GM12878 (cell line): ENCODE results near the gene BCAS3. TPM values are rescaled to one million over a fixed set of nuclear protein-coding genes. Genes with fewer than 3 reads are reported as not detected.

ENCODE experiments used
- ATAC-seq: fragments of 200-7000 bp; cut with Tn5 transposase; 3 replicates; pipeline ENCODE4 v1.9.1; 2020; ENCODE audit warnings: mild to moderate bottlenecking, moderate library complexity
- BruUV-seq: library from RNA; stranded (reverse); fragments of 400-500 nt; replicated peaks from 2 replicates; lab custom pipeline; 2021; lab: Mats Ljungman, UMichigan
- CTCF ChIA-PET: fragments of 300-600 bp; sonication (Branson Sonifier 250); formaldehyde crosslinking; extraction: SDS; loops from one replicate; lab custom pipeline; 2021; ENCODE audit warnings: inconsistent platforms; lab: Yijun Ruan, JAX
- POLR2A ChIA-PET: fragments of 350-600 bp; formaldehyde crosslinking; extraction: SDS; loops from one replicate; lab custom pipeline; 2021; ENCODE audit warnings: inconsistent platforms; lab: Charles Lee
- RAD21 ChIA-PET: fragments of 300-600 bp; sonication (Branson Sonifier 250); formaldehyde crosslinking; loops from one replicate; lab custom pipeline; 2023; ENCODE audit warnings: antibody characterized with exemption; ENCODE audit not compliant: unreplicated experiment; lab: Charles Lee
- SMC1A ChIA-PET: fragments of 300-600 bp; sonication (Branson Sonifier 250); formaldehyde crosslinking; loops from one replicate; lab custom pipeline; 2023; ENCODE audit not compliant: unreplicated experiment, uncharacterized antibody; lab: Charles Lee
- DNase-seq: peaks from one replicate; pipeline ENCODE4 v3.0.0-alpha.2; 2011; ENCODE audit warnings: low read depth, low spot score
- FAIRE-seq: peaks from 3 replicates; lab custom pipeline; 2011; peaks lifted over from hg19 to GRCh38; lab: Jason Lieb, UNC
- H2AFZ ChIP-seq: 2 replicates; pipeline ENCODE4 v1.6.0; 2011; ENCODE audit warnings: low read depth, low read length, control low read depth; ENCODE audit not compliant: control insufficient read depth
- H3K27ac ChIP-seq: 2 replicates; pipeline ENCODE4 v1.5.1; 2011; ENCODE audit warnings: control low read depth; ENCODE audit not compliant: control insufficient read depth, insufficient read depth
- H3K27me3 ChIP-seq, 2 experiments: replicated peaks in 1 of 2; 2 replicates each; pipeline versions ENCODE4 v1.6.0 to v1.6.1; 2011; ENCODE audit warnings: low read length in 1 of 2; ENCODE audit not compliant: control insufficient read depth in 2 of 2, insufficient read depth in 2 of 2
- H3K36me3 ChIP-seq, 2 experiments: 2 replicates each; pipeline ENCODE4 v1.5.1; 2011; ENCODE audit warnings: low read length in 1 of 2; ENCODE audit not compliant: control insufficient read depth in 2 of 2, insufficient read depth in 2 of 2
- H3K4me1 ChIP-seq: 2 replicates; pipeline ENCODE4 v1.6.1; 2011; ENCODE audit warnings: mild to moderate bottlenecking, low read length, moderate library complexity, mixed read lengths; ENCODE audit not compliant: control insufficient read depth, insufficient read depth
- H3K4me2 ChIP-seq: 2 replicates; pipeline ENCODE4 v1.6.0; 2011; ENCODE audit warnings: control low read depth; ENCODE audit not compliant: control insufficient read depth, insufficient read depth
- H3K4me3 ChIP-seq: fragments of 200-600 bp; sonication (generic); 2 replicates; pipeline ENCODE4 v1.5.1; 2016
- H3K79me2 ChIP-seq: 2 replicates; pipeline ENCODE4 v1.6.0; 2011; ENCODE audit warnings: low read length; ENCODE audit not compliant: control insufficient read depth, insufficient read depth
- H3K9ac ChIP-seq: 2 replicates; pipeline ENCODE4 v1.8.0; 2011; ENCODE audit warnings: low read length, control low read depth, mixed read lengths; ENCODE audit not compliant: control insufficient read depth, insufficient read depth
- H3K9me3 ChIP-seq: replicated peaks from 3 replicates; pipeline ENCODE4 v1.5.1; 2011; ENCODE audit warnings: mild to moderate bottlenecking, low read length; ENCODE audit not compliant: control insufficient read depth, insufficient read depth
- H4K20me1 ChIP-seq: 2 replicates; pipeline ENCODE4 v1.6.0; 2011; ENCODE audit not compliant: control insufficient read depth, insufficient read depth
- EZH2 ChIP-seq: IDR thresholded peaks from 2 replicates; pipeline ENCODE4 v1.6.1; 2012; ENCODE audit warnings: low read depth, mild to moderate bottlenecking, control low read depth, inconsistent platforms, low read length, borderline replicate concordance; ENCODE audit not compliant: control insufficient read depth
- FOXM1 ChIP-seq: IDR thresholded peaks from 2 replicates; pipeline ENCODE4 v1.6.1; 2012; ENCODE audit warnings: low read depth, mild to moderate bottlenecking, inconsistent platforms, low read length, moderate library complexity
- HCFC1 ChIP-seq: fragments of 150-350 bp; IDR thresholded peaks from 2 replicates; pipeline ENCODE4 v1.6.1; 2014; ENCODE audit warnings: low read length
- MXI1 ChIP-seq: fragments of 150-350 bp; IDR thresholded peaks from 2 replicates; pipeline ENCODE4 v1.6.1; 2011; ENCODE audit warnings: low read depth, mild to moderate bottlenecking, inconsistent platforms, low read length, improper control_type of control experiment
- NFYB ChIP-seq: IDR thresholded peaks from 2 replicates; pipeline ENCODE4 v1.6.1; 2011; ENCODE audit warnings: low read depth, mild to moderate bottlenecking, low read length, improper control_type of control experiment, moderate library complexity; ENCODE audit not compliant: insufficient read depth
- TCF7 ChIP-seq: IDR thresholded peaks from 2 replicates; pipeline ENCODE4 v1.6.1; 2014; ENCODE audit warnings: antibody characterized with exemption, borderline replicate concordance
- YBX1 ChIP-seq: fragments of 450-650 bp; IDR thresholded peaks from 2 replicates; pipeline ENCODE4 v1.6.1; 2016; ENCODE audit warnings: antibody characterized with exemption
- ZBTB11 ChIP-seq: fragments of 450-650 bp; formaldehyde crosslinking; IDR thresholded peaks from 2 replicates; pipeline ENCODE4 v1.5.0; 2022; ENCODE audit warnings: mild to moderate bottlenecking, missing genetic modification characterization
- ZNF217 ChIP-seq: fragments of 450-650 bp; IDR thresholded peaks from 2 replicates; pipeline ENCODE4 v1.6.1; 2017; ENCODE audit warnings: antibody characterized with exemption, mild to moderate bottlenecking
- ZNF274 ChIP-seq: IDR thresholded peaks from one replicate; pipeline ENCODE4 v1.8.0; 2011; ENCODE audit not compliant: insufficient read length, insufficient read depth
- WGBS: methylation state at CpG from one replicate; pipeline ENCODE4 v1.1.6; 2016; ENCODE audit warnings: low lambda C conversion rate; ENCODE audit not compliant: insufficient replicate concordance, insufficient coverage; ENCODE audit errors: missing lambda C conversion rate; 5-methylcytosine and 5-hydroxymethylcytosine counted together
- in situ Hi-C: fragments of 300-500 bp; cut with MboI; formaldehyde crosslinking; loops from 9 replicates; pipeline ENCODE4 v1.14.3; 2018; ENCODE audit warnings: mixed read lengths
- intact Hi-C: fragments of 100-400 bp; cut with micrococcal nuclease; formaldehyde crosslinking; loops from one replicate; pipeline ENCODE4 v1.14.2; 2022; ENCODE audit not compliant: unreplicated experiment
- polyA plus RNA-seq, 11 experiments: library from polyadenylated mRNA; depleted of rRNA in 4 of 11; unstranded in 6 of 11; stranded (reverse) in 5 of 11; fragments of >200 nt; fragmentation: Nextera tagmentation in 4 of 11; fragmentation: Illumina TruSeq in 1 of 11; extraction: Ambion mirVana in 4 of 11; extraction: Trizol in 1 of 11; gene quantifications; 1 replicate in 1 of 11; 2 replicates in 10 of 11; pipeline versions ENCODE4 v1.2.1 to v1.2.3, GENCODE V29; 2011 to 2016; ENCODE audit warnings: inconsistent platforms in 2 of 11, missing spikeins in 2 of 11, low read depth in 1 of 11
- total RNA-seq, 4 experiments: library from RNA; depleted of rRNA in 3 of 4; stranded (reverse); fragments of >200 nt in 3 of 4; fragmentation: Illumina TruSeq in 1 of 4; extraction: Trizol in 1 of 4; gene quantifications; 2 replicates each; pipeline versions ENCODE4 v1.2.1 to v1.2.3, GENCODE V29; 2013 to 2021

Gene BCAS3
- total and polyA plus RNA-seq, 10 of the 15 experiments (the other 5 are each of a cell fraction or from before 2014, with no cell fraction given), result 2.1 to 11.0 (median 6.6) TPM

GRCh38 chr17:60840456-60840855, 162.8 kb downstream of the BCAS3 start (continued):
- TF ChIP-seq ZBTB11 (CRISPR knock-in tag) (no peak), ZNF217 (no peak)

GRCh38 chr17:60845012-60845411, 167.4 kb downstream of the BCAS3 start:
- DNase-seq (no peak), FAIRE-seq (no peak), ATAC-seq (no peak)
- no peaks in the 10 kb centered on the region for H4K20me1 ChIP-seq
- no peaks in the 10 kb centered on the region for H3K79me2 ChIP-seq
- ChIA-PET CTCF (no interaction called here), SMC1A (interaction anchor here (0.5 kb wide), 1 partner anchor 677 kb away, joined by 4 read pairs; no protein-coding TSS in a partner anchor), POLR2A (no interaction called here), RAD21 (no interaction called here)
- intact Hi-C loops, result no loop called here
- H3K4me2 ChIP-seq, result no peak overlapping the region
- no peaks in the 10 kb centered on the region for H3K9me3 ChIP-seq
- no peak for TF ChIP-seq MXI1
- TF ChIP-seq EZH2, result no peak
- no peak for TF ChIP-seq HCFC1
- no peak for TF ChIP-seq FOXM1
- no peak for TF ChIP-seq YBX1
- no peak for TF ChIP-seq TCF7
- no peak for TF ChIP-seq NFYB
- no peak for TF ChIP-seq ZNF274
- H3K36me3 ChIP-seq, result no peaks in the 10 kb centered on the region
- no peaks in the 10 kb centered on the region for H3K27me3 ChIP-seq
- no peak overlapping the region for H3K27ac ChIP-seq
- in situ Hi-C loops, result no loop called here
- H3K4me1 ChIP-seq, result no peaks in the 10 kb centered on the region
- 70% methylated on average over 6 of the region's 6 CpGs for WGBS
- no peak overlapping the region for H3K9ac ChIP-seq
- no TSS peak for BruUV-seq
- H2AFZ ChIP-seq, result no peak overlapping the region
- H3K4me3 ChIP-seq, result no peak overlapping the region
